ENCODE results near the gene DCP1A. TPM values are rescaled to one million over a fixed set of nuclear protein-coding genes. Genes with fewer than 3 reads are reported as not detected.

DCP1A gene
- total and polyA plus RNA-seq, 2 experiments from 2014 or later: 19.3 to 32.0 TPM

- no peak for TF ChIP-seq STAT1 (IDR thresholded peaks at IDR 0.05; ENCODE audit: unreplicated experiment)
- no peak for TF ChIP-seq NANOG (IDR thresholded peaks at IDR 0.05; ENCODE audit: borderline replicate concordance)
- TF ChIP-seq REST (IDR thresholded peaks at IDR 0.05; ENCODE audit: unreplicated experiment): no peak
- no peak for TF ChIP-seq EZH2 (IDR thresholded peaks at IDR 0.05; ENCODE audit: low read depth, unreplicated experiment)
- TF ChIP-seq JUNB (IDR thresholded peaks at IDR 0.05; ENCODE audit: unreplicated experiment): no peak
- no peak for TF ChIP-seq ZNF462 (CRISPR knock-in tag; IDR thresholded peaks at IDR 0.05)
- TF ChIP-seq, protein P1, sequence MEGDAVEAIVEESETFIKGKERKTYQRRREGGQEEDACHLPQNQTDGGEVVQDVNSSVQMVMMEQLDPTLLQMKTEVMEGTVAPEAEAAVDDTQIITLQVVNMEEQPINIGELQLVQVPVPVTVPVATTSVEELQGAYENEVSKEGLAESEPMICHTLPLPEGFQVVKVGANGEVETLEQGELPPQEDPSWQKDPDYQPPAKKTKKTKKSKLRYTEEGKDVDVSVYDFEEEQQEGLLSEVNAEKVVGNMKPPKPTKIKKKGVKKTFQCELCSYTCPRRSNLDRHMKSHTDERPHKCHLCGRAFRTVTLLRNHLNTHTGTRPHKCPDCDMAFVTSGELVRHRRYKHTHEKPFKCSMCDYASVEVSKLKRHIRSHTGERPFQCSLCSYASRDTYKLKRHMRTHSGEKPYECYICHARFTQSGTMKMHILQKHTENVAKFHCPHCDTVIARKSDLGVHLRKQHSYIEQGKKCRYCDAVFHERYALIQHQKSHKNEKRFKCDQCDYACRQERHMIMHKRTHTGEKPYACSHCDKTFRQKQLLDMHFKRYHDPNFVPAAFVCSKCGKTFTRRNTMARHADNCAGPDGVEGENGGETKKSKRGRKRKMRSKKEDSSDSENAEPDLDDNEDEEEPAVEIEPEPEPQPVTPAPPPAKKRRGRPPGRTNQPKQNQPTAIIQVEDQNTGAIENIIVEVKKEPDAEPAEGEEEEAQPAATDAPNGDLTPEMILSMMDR (conservative IDR thresholded peaks at IDR 0.05; ENCODE audit: low read depth in 2 of 2): no peak
- no peak for TF ChIP-seq POLR2AphosphoS5 (IDR thresholded peaks at IDR 0.05; ENCODE audit: low read depth)
- no peak for TF ChIP-seq EZH2phosphoT487 (IDR thresholded peaks at IDR 0.05; ENCODE audit: unreplicated experiment)
- no peak for TF ChIP-seq CREB1 (CRISPR knock-in tag; IDR thresholded peaks at IDR 0.05; ENCODE audit: low read depth)
- TF ChIP-seq, protein P2, sequence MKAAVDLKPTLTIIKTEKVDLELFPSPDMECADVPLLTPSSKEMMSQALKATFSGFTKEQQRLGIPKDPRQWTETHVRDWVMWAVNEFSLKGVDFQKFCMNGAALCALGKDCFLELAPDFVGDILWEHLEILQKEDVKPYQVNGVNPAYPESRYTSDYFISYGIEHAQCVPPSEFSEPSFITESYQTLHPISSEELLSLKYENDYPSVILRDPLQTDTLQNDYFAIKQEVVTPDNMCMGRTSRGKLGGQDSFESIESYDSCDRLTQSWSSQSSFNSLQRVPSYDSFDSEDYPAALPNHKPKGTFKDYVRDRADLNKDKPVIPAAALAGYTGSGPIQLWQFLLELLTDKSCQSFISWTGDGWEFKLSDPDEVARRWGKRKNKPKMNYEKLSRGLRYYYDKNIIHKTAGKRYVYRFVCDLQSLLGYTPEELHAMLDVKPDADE (IDR thresholded peaks at IDR 0.05): no peak
- no peak for TF ChIP-seq ZNF331 (CRISPR knock-in tag; IDR thresholded peaks at IDR 0.05; ENCODE audit: low read depth)
- TF ChIP-seq ZNF114 (CRISPR knock-in tag; IDR thresholded peaks at IDR 0.05): no peak
- no peak for ATAC-seq
- peaks cover 7% of the 10 kb centered on the region; the same call in 2 of the 3 replicates for H3K36me3 Mint-ChIP-seq (ENCODE audit: low read depth)
Observed at GRCh38 chr3:53318522-53318921, 28.8 kb downstream of the DCP1A start.

More at GRCh38 chr3:53318522-53318921, 28.8 kb downstream of the DCP1A start:
- H3F3A ChIP-seq (replicated peaks; ENCODE audit: low read depth): peaks cover 3% of the 10 kb centered on the region; the same call in 1 of the 2 replicates
- no peak overlapping the region for H3K4me3 ChIP-seq
- H3K27ac ChIP-seq (ENCODE audit: low read depth): no peak overlapping the region
- H3K4me1 ChIP-seq (ENCODE audit: insufficient read depth): no peaks in the 10 kb centered on the region
- Mint-ChIP-seq H3K9me3 (no peaks in the 10 kb centered on the region), H3K4me1 (no peaks in the 10 kb centered on the region), H3K27ac (no peak overlapping the region), H3K27me3 (ENCODE audit: insufficient read depth, low read depth, poor library complexity) (peaks cover 2% of the 10 kb centered on the region), H3K4me3 (no peak overlapping the region)
- H2AFZ ChIP-seq: no peak overlapping the region
- peaks cover 34% of the 10 kb centered on the region for H3K79me2 ChIP-seq (replicated peaks; ENCODE audit: insufficient read depth)
- peaks cover 12% of the 10 kb centered on the region for H4K20me1 ChIP-seq (replicated peaks; ENCODE audit: insufficient read depth)
- no peaks in the 10 kb centered on the region for H3K27me3 ChIP-seq (ENCODE audit: insufficient read depth)
- H3K4me2 ChIP-seq: no peak overlapping the region
- DNase-seq (ENCODE audit: low spot score): no peak
- no peaks in the 10 kb centered on the region for H3K36me3 ChIP-seq (ENCODE audit: insufficient read depth)
- H3K9me2 ChIP-seq (ENCODE audit: insufficient read depth): no peaks in the 10 kb centered on the region

All from GM23338 (cell line).